ENCODE measurements around the gene NOLC1.
A peak's percentile ranks its signal among the peaks of the same experiment; 100 is the strongest.

Gene NOLC1

DNA sequence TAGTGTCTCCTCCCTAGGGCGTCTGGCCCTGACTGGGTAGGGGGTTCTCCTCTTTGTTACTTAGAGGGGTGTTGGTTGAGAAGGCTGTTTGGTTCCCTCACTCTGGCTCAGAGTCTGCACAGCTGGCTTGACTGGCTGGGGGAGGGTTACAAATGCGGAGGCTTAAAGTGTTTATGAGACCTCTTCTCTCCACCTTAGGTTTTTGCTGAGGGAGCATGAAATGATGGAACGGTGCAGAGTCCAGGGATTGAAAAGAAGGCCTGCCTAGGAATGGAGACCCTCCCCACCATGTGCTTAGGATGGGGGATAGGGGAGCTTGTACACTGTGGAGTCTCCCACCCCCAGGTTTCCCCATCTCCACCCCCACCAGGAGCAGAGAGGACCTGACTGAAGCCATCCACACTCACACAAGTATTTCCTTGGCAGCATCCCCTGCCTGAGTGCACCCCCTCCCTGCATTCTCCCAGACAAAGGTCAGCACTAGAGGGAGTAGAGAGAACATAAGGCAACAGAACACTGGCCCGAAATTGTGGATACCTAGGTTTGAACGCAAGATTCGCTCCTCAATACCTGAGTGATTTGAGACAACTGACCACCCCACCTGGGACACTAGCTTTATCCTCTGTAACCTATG lies 30.3 kb upstream of the NOLC1 start:
- DNase-seq (ENCODE audit: low spot score) = no peak

DNA sequence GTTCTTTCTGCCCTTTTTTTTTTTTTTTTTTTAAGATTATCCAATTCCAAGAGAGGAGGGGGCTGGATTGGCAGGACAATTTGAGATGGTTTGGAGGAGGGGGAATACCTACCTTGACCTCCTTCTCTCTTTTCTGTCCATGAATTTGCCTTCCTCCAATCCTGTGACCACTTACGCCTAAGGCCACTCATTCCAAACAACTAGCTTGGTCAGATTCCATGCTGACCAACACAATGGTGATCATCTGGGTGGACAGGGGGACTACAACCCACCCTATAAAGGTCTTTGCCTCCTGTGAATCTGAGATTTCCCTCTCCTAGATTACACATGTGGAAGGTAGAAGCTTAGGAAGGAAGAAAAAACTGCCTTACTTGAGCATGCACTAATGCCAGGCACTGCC lies 29.7 kb upstream of the NOLC1 start:
- no peak for DNase-seq (ENCODE audit: low spot score)

DNA sequence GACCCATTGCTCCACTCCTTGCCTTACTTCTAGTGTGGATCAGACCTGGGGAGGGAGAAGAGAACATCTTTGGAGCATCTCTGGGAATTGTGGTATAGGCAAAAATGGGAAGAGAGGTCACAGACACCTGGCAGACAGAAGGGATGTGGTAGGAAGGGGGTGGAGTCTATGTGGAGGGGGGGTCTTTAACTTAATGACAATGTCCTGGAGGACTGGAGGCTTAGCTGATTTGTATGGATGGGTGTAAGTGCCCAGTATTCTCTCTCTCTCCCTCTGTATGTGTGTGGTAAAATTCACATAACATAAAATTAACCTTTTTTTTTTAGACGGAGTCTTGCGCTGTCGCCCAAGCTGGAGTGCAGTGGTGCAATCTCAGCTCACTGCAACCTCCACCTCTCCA lies 29.0 kb upstream of the NOLC1 start:
- DNase-seq (ENCODE audit: low spot score) = no peak

DNA sequence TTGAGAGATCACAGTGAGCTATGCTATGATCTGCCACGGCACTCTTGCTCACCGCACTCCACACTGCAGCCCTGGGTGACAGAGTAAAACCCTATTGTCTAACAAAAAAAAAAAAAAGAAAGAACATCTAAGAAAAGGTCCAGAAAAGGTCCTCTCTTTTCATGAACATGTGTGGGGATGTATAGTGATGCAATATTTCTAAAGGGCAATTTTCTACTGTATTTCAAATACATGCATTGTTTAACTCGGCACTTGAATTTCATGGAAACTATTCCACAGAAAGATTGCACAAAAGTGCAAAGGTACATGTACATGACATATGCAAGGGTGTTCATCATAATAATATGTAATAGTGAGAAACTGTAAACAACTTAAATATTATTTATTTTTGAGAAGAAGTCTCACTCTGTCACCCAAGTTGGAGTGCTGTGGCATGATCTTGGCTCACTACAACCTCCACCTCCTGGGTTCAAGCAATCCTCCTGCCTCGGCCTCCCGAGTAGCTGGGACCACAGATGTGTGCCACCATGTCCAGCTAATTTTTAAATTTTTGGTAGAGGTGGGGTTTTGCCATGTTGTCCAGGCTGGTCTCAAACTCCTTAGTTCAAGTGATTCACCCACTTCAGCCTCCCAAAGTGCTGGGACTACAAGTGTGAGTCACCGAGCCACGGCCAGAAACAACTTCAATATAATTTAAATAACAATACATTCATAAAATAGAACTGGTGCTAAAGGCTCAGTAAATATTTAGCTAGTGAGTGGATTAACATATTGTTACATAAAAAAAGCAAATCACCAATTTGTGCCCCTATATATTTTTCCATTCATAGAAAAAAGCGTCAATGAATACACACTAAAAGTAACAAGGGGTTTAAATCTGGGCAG lies 20.7 kb upstream of the NOLC1 start:
- DNase-seq (ENCODE audit: low spot score) = no peak

DNA sequence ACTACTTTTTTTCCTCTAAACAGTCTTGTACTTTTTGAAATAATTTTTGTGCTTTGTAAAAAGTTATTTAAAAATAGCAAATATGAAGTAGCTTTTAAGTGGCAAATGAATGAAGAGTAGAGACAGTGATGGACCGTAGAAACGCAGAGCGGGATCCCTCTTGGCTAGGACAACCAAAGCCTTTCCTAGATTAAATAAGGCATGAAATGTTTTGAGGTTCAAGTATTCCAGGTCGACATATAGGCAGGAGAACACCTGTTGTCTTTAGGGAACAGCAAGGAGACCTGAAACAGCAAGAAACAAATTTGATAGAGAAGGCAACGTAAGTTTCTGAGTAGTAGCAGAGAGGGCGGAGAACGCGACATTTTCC lies 20.0 kb upstream of the NOLC1 start:
- no peak for DNase-seq (ENCODE audit: low spot score)

DNA sequence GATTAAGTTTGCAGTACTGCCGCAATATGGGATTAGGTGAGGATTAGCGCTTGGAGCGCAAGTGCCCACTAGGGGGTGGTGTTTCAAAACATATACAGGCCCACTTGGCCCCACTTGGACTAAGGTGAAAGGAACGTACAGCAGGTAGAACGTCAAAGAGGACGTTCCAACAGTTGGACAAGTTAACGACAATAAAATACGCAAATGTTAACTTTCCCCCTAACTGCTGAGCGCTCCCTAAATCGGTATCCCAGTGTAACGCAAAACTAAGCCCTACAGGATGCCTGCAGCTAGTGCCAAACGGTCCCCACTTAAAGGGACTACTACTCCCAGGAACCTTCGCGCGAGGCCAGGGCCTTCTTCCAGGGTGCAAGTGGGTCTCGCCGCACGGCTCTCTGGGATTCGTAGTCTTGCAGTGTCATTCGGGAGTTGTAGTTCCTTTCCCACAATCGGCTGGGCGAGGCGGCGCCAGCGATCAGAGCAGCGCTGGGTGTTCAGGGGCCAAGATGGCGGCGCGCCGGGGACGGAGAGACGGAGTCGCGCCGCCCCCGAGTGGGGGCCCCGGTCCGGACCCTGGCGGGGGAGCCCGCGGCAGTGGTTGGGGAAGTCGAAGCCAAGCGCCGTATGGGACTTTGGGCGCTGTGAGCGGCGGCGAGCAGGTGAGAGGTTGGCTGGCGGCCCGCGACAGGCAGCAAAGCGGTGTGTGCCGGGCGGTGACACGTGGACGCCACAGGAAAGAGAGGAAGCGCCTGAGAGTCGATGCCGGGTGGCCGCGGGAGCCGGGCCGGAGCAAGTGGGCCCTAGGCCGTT lies 19.4 kb upstream of the NOLC1 start, which contains the start of gene PPRC1:
PPRC1 (plus strand) TSS at position 478 of the 810 bp plus-strand sequence; CDS start at position 507, 29 bp downstream.
- DNase-seq (ENCODE audit: low spot score) = peak; percentile 98

DNA sequence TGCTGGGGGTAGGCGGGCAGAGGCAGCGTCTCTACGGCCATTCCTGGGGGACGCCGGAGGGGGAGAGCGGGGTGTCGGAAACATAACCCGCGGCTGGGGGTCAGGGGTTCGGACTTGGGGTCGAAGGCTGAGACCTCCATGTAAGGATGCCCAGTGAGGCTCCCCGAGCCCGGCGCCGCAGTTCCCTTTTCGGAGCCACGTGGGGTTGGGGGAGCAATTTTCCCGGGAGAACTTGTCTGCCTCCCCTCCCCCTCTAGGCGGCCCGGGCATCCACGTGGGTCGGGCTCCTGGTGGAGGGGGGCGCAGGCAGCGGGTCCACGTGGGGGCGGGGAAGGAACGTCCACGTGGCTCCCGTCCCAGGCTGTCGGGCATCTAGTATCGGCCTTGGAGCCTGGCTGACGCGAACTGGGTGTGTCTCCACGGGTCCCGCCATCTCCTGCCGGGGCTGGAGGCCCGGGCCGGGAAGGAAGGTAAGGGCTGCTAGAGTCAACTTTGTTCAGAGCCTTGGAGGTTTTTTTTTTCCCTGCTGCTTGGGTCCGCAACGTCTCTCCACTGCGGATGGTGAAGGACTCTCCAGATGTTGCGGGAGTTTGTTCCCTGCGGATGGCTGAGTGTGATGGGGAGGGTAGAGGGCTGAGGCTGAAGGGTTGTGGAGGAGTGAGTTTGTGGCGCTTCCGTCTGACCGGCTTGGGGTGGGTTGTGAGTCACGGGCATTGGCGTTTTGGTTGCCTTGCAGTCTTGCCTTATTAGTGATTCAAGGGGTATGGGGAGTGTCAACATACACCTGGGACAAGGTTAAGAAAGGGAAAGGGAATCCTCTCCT lies 18.6 kb upstream of the NOLC1 start:
- peak; percentile 80 for DNase-seq (ENCODE audit: low spot score)

DNA sequence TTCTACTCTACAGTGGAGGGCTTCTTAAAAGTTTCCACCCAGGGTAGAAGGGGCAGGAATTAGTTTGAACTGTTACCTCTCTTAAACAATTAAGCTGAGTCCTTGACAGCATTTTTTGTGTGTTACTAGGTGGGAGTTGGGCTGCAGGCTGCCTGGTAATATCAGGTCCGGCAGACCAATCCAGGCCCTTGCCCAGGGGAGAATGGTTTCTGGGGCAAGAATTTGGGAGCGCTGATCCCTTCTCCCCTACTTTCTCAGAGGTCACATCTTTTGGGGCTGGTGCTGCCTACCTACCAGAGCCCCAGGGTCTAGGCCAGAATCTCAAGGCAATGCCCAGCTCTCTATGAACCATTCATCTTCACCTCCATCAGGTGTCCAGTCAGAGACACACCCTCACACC lies 17.8 kb upstream of the NOLC1 start:
- DNase-seq (ENCODE audit: low spot score) = no peak

DNA sequence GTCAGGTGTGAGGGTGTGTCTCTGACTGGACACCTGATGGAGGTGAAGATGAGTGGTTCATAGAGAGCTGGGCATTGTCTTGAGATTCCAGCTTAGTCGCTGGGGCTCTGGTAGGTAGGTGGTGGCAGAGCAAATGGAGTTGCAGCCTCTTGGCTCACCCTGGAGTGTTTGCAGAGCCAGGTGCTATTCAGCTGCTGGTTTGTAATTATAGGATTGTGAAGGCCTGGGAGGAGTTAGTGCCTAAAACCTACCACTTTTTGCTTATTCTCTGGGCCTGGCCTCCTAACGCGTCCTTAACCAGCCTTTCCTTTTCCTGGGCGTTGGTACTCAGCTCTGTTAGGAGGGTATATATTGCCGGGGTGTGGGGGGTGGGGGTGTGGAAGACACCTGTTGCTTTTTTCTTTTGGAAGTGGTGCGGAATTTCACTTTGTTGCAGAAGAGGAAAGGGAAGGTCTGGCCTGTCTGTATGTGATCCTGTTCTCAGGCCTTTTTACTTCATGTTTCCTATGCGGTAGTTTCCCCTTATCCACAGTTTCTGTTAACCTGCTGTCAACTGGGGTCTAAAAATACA lies 16.1 kb upstream of the NOLC1 start:
- no peak for DNase-seq (ENCODE audit: low spot score)

DNA sequence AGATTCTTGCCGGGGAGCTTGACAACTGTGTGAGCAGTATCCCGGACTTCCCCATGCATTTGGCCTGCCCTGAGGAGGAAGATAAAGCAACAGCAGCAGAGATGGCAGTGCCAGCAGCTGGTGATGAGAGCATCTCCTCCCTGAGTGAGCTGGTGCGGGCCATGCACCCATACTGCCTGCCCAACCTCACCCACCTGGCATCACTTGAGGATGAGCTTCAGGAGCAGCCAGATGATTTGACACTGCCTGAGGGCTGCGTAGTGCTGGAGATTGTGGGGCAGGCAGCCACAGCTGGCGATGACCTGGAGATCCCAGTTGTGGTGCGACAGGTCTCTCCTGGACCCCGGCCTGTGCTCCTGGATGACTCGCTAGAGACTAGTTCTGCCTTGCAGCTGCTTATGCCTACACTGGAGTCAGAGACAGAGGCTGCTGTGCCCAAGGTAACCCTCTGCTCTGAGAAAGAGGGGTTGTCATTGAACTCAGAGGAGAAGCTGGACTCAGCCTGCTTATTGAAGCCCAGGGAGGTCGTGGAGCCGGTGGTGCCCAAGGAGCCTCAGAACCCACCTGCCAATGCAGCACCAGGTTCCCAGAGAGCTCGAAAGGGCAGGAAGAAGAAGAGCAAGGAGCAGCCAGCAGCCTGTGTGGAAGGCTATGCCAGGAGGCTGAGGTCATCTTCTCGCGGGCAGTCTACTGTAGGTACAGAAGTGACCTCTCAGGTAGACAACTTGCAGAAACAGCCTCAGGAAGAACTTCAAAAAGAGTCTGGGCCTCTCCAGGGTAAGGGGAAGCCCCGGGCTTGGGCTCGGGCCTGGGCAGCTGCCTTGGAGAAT lies 12.7 kb upstream of the NOLC1 start:
- no peak for DNase-seq (ENCODE audit: low spot score)

DNA sequence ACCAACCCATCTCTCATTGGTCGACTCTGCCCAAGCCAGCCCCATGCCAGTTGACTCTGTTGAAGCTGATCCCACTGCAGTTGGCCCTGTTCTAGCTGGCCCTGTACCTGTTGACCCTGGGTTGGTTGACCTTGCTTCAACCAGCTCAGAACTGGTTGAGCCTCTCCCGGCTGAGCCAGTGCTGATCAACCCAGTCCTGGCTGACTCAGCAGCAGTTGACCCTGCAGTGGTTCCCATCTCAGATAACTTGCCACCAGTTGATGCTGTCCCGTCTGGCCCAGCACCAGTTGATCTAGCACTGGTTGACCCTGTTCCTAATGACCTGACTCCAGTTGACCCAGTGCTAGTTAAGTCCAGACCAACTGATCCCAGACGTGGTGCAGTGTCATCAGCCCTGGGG lies 12.0 kb upstream of the NOLC1 start:
- no peak for DNase-seq (ENCODE audit: low spot score)

DNA sequence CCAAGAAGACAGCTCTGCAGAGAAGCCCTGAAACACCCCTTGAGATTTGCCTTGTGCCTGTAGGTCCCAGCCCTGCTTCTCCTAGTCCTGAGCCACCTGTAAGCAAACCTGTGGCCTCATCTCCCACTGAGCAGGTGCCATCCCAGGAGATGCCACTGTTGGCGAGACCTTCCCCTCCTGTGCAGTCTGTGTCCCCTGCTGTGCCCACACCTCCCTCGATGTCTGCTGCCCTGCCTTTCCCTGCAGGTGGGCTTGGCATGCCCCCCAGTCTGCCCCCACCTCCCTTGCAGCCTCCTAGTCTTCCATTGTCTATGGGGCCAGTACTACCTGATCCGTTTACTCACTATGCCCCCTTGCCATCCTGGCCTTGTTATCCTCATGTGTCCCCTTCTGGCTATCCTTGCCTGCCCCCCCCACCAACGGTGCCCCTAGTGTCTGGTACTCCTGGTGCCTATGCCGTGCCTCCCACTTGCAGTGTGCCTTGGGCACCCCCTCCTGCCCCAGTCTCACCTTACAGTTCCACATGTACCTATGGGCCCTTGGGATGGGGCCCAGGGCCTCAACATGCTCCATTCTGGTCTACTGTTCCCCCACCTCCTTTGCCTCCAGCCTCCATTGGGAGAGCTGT lies 11.2 kb upstream of the NOLC1 start:
- no peak for DNase-seq (ENCODE audit: low spot score)

DNA sequence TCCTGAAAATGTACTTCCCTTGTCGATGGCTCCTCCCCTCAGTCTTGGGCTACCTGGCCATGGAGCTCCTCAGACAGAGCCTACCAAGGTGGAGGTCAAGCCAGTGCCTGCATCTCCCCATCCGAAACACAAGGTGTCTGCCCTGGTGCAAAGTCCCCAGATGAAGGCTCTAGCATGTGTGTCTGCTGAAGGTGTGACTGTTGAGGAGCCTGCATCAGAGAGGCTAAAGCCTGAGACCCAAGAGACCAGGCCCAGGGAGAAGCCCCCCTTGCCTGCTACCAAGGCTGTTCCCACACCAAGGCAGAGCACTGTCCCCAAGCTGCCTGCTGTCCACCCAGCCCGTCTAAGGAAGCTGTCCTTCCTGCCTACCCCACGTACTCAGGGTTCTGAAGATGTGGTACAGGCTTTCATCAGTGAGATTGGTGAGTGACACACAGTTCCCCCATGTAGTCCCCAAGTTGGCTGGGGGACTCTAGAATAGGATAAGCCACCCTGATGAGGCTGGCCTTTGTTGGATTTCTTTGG lies 10.5 kb upstream of the NOLC1 start:
- no peak for DNase-seq (ENCODE audit: low spot score)

DNA sequence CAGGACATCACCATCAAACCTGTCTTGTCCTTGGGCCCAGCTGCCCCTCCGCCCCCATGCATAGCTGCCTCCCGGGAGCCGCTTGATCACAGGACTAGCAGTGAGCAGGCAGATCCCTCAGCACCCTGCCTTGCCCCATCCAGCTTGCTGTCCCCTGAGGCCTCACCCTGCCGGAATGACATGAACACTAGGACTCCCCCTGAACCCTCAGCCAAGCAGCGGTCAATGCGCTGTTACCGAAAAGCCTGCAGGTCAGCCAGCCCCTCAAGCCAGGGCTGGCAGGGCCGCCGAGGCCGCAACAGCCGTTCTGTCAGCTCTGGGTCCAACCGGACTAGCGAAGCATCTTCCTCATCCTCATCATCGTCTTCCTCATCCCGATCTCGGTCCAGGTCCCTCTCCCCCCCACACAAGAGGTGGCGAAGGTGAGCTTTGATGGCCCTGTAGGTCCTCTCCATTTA lies 5.2 kb upstream of the NOLC1 start:
- DNase-seq (ENCODE audit: low spot score) = no peak

DNA sequence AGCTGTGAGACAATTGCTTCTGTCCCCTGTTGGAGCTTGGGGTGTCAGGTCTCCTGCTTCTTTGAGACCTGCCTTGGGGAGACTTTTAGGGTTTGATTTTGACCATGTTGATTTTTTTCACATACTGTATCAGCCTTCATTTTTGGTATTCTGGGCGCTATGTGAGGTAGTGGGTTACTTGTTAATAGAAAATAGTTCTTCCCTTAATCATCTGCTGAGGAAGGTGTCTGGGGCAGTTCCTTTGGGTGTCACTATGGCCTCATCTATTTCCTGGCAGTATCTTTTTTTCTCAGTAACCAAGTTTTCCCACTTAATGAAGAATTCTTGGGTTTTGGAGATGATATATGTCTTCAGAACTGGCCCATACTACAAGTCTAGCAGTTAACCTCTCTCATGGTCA lies 4.6 kb upstream of the NOLC1 start:
- no peak for DNase-seq (ENCODE audit: low spot score)

DNA sequence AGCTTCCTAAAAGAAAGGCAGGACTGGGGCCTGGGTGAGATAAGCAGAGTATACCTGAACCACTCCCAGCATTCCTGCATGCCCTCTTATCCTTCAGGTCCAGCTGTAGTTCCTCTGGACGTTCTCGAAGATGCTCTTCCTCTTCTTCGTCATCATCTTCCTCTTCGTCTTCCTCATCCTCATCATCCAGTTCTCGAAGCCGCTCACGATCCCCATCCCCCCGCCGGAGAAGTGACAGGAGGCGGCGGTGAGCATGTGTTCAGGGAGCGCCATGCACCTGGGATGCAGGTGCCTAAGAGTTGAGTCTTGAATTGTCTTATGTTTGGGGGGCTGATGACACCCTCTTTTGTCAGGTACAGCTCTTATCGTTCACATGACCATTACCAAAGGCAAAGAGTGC lies 3.9 kb upstream of the NOLC1 start:
- DNase-seq (ENCODE audit: low spot score) = no peak

DNA sequence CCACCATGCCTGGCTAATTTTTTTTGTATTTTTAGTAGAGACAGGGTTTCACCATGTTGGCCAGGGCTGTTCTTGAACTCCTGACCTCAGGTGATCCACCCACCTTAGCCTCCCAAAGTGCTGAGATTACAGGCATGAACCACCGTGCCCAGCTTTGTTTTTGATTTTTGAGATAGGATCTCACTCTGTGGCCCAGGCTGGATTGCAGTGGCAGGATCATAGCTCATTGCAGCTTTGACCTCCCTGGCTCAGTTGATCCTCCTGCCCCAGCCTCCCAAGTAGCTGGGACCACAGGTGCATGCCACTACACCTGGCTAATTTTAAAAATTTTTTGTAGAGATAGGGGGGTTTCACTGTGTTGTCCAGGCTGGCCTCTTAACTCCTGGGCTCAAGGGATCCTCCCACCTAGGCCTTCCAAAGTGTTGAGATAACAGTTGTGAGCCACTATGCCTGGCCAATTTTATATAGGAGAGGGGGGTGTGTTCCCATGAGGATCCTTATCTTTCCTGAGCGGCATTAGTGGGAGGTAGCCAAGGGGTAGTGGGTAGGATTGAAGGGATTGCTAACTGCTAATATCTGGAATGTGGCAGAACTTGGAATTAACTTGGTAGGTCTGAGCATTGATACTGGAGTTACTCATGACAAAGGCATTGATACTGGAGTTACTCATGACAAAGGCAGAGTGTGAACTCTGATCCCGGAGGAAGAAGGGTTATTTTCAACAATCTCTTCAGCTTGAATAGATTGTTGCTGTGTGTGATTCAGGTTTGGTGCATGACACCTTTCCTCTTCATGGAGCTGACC lies 1.0 kb upstream of the NOLC1 start:
- peak; percentile 66 for DNase-seq (ENCODE audit: low spot score)

DNA sequence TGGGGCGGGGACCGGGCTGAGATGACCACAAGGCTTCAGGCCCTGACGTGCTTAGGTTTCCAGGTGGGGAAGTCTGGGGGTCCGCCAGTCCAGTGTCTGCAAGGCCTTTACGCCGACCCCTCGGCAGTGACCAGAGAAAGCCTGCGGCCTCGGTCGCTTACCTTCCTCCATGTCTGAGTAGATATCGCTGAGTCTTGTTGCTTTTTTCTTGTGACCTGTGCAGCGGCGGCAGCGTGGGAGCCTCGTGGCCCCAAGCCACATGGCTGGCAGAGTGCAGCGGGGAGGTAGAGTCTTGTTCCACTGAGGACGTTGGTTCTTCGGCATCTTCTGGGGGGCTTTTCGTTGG lies 329 bp downstream of the NOLC1 start:
- no peak for DNase-seq (ENCODE audit: low spot score)

DNA sequence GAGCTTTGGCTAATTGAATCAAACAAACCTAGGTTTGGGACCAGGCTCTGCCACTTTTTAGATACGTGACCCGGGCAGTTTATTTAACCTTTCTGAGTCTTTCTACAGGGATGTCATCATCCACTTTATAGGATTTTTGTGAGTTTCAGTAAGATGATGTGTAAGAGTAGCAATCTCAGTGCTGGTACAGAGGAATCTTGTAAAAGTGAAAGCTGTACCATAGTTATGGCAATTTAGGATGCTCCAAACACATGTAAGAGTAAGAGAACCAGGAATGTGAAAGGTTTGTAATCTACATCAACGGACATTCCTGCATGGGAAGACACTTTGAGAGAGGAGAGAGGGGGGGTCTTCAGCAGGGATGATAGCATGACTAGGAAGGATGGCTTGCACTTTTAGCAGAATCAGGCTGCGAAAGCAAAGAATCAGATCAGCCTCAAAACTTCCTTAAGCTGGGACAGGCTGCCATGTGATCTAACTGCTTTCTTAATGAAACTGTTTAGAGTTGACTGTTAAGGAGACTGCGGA lies 968 bp downstream of the NOLC1 start:
- no peak for DNase-seq (ENCODE audit: low spot score)
